NCI-H2196 (cell line): ENCODE data around the gene SLC22A7.
"Not testable (repeated sequence)": the region's sequence is repeated elsewhere in the genome, so short reads cannot be mapped to it uniquely, and the experiment has no call there.

Experiments used
- DNase-seq: peaks from one replicate; lab custom pipeline; 2025; ENCODE audit not compliant: unreplicated experiment; lab: John Stamatoyannopoulos, UW

Gene SLC22A7

GRCh38 chr6:43299338-43300293 is 1.6 kb downstream of the SLC22A7 start:
- no peak for DNase-seq

DNA sequence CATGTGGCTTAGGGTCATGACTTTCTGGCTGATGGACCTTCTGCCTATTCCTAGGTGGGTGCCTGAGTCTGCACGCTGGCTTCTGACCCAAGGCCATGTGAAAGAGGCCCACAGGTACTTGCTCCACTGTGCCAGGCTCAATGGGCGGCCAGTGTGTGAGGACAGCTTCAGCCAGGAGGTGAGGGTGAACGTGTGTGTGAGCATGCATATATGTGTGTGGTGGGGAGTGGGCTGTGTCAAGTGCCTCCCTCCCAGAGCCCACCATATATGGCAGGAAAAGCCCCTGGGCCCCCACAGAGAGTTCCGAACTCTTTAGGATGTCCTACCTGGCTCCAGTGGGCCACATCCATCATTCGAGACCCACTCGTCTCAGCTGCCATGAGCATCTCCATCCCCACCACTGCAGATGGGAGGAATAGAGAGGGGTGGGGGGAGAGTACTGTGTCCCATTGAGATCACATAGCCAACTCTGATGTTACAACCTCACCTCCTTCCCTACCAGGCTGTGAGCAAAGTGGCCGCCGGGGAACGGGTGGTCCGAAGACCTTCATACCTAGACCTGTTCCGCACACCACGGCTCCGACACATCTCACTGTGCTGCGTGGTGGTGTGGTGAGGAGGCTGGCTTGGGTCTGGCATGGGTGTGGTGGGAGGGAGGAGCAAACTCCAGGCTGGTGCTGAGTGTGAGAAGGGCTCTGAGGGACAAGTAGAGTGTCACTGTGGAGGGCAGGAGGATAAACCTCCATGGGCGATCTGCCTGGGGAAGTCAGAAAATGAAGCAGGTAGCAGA is 3.2 kb downstream of the SLC22A7 start:
- no peak for DNase-seq

DNA sequence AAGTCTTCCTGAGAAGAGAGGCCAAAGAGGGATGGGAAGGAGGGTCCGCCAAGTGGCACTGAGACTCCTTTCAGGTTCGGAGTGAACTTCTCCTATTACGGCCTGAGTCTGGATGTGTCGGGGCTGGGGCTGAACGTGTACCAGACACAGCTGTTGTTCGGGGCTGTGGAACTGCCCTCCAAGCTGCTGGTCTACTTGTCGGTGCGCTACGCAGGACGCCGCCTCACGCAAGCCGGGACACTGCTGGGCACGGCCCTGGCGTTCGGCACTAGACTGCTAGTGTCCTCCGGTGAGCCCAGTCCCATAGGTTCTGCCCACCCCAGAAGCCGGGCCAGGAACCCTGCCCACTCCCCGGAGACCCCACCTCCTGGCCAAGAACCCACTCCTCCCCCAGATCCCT is 4.1 kb downstream of the SLC22A7 start:
- no peak for DNase-seq

DNA sequence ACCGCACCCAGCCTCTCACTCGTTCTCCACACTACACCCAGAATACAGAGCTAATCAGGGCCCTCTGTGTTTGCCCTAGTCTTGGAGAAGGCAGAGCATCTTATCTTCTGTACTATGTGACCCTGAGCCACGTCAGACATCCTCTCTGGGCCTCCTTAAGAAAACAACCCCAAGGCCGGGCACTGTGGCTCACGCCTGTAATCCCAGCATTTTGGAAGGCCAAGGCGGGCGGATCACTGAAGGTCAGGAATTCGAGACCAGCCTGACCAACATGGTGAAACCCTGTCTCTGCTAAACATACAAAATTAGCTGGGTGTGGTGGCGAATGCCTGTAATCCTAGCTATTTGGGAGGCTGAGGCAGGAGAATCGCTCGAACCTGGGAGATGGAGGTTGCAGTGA is 4.9 kb downstream of the SLC22A7 start:
- DNase-seq, result not testable (repeated sequence)

GRCh38 chr6:43303751-43304331 is 5.8 kb downstream of the SLC22A7 start:
- no peak for DNase-seq

DNA sequence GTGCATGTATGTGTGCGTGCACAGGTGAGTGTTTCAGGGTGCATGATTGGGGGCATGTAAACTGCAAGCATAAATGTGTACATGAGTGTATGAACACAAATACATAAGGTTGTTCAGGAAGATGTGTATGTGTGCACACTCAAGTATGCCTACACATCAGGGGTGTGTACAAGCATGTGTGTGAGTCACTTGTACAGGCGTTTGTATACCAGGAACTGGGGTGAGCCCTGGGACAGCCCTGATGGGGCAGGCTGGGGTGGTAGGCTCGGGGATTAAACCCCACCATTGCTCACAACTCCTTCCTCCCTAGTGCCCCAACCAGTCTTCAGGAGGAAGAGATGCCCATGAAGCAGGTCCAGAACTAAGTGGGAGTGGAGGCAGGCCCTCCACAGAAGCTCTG is 6.3 kb downstream of the SLC22A7 start:
- DNase-seq, result no peak

DNA sequence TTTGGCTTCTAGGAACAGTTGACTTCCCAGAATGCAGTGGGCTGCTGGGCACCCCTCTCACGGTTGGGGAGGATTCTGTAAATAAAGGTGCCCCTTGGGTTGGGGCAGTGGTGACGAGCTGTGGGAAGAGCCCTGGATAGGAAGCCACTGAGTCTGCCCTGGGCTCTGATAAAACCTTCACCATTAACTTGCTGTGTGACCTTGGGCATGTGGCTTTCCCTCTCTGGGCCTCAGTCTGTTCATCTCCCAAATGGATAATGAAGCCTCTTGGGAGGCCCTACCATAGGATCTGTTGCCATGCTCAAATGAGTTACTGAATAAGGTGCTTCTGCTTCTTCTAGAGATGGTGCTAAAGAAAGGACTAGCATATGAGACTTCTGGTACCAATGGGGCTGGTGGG is 6.8 kb downstream of the SLC22A7 start:
- no peak for DNase-seq

DNA sequence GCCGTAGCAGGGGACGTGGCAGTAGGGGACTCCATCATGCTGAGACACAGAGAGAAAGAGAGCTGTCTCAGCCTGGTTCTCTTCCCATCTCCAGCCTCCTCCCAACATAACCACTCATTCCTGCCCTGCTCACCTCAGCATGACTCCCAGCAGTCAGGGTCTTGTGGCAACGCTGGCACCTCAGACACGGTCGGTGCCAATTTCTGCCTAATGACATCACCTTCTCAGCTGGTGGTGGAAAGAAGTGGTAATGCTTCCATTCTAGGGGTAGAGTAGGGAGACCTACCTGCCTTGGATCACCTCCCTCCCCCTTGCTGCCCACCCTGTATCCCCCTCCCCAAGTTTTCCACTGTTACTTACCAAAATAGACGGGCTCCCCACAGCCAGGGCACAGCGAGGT is 8.0 kb downstream of the SLC22A7 start:
- DNase-seq, result peak; percentile 17

GRCh38 chr6:43307451-43308100 is 9.5 kb downstream of the SLC22A7 start:
- no peak for DNase-seq

GRCh38 chr6:43308101-43308989 is 10.3 kb downstream of the SLC22A7 start, which contains the start of gene CRIP3:
TSS of gene CRIP3 (minus strand) at chr6:43308826. CDS start at chr6:43308792, 34 bp downstream.
- DNase-seq, result no peak

DNA sequence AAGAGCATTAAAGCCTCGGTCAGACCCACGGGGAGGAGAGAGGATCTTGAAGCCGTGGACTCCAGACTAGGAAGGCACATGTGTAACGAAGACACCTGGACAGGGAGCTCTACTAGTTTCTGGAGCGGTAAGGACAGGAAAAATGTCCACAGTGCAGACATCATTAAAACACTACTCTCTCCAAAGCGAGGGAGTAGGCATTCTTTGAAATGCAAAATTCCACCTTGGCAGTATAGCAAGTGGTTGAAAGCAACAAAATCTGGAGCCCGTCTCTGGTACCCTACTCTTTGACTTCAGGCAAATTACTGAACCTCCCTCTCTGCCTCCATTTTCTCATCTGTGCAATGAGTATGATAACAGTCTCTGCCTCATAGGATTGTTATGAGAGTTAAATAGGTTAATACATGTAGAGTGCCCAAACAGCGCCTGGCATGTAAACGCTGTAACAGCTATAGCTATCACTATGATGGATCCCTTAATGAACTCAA is 11.0 kb downstream of the SLC22A7 start:
- DNase-seq, result no peak

- no peak for DNase-seq
These were observed 12.1 kb downstream of the SLC22A7 start for GRCh38 chr6:43310134-43310533.

DNA sequence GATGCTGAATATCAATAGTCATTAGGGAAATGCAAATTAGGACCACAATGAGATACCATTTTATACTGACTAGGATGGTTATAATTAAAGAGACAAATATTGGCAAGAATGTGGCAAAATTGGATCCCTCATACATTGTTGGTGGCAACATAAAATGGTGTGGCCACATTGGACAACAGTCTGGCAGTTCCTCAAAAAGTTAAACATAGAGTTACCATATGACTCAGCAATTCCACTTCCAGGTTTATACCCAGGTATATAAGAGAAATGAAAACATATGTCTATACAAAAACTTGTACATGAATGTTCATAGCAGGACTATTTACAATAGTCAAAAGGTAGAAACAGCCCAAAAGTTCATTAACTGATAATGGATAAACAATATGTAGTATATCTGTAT is 12.6 kb downstream of the SLC22A7 start:
- no peak for DNase-seq

- DNase-seq, result no peak
These were observed 13.6 kb downstream of the SLC22A7 start for GRCh38 chr6:43311666-43312065.

DNA sequence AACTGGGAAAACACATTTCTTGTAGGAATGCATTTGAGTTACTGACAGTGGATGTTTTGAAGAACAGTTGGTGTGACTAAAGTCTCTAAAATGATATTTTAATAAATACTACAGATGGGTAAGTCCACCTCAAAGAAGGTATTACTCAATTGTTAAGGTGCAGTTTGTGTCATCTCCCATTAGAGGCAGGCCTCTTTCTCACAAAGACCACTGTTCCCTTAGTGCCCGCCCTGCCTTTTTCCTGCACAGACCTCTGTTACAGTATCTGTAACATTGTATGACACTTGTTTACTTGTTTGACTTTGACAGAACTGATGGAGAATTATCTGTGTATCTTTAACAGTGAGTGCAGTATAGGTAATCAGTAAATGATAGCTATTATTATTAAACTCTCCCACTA is 15.8 kb downstream of the SLC22A7 start:
- no peak for DNase-seq

GRCh38 chr6:43318011-43318410 is 20.0 kb downstream of the SLC22A7 start:
- DNase-seq, result no peak

DNA sequence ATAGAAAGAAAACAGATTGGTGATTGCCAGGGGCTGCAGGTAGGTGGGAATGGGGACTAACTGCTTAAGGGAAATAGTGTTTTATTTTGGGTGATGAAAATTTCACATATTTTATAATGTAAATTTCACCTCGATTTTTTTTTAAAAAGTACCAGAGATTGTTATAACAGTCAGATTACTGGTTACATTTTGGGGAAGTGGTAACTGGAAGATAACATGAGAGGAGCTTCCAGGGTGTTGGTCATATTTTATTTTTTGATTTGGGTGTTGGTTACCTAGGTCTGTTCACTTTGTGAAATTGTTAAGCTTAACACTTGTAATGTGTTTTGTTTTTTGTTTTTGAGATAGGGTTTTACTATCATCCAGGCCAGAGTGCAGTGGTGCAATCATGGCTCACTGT is 27.8 kb downstream of the SLC22A7 start:
- no peak for DNase-seq

DNA sequence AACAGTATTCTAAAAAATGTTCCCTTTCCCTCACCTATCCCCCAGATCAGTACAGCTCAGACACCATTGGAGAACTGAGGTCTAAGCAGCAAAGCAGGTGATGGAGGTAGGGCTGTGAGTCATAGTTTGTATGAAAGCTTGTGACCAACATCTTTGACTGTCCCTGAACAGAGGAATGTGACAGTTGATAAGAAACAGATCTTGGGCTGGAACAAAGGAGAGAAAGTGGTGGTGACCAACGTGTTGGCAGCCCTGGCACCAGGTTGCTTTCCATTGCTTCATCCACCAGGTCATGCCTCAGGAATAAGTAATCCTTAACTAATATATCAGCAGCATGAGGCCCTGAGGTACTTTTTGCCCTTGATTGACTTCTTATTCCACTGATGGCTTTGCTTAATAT is 30.5 kb downstream of the SLC22A7 start:
- no peak for DNase-seq

GRCh38 chr6:43331470-43331869 is 33.4 kb downstream of the SLC22A7 start:
- no peak for DNase-seq

DNA sequence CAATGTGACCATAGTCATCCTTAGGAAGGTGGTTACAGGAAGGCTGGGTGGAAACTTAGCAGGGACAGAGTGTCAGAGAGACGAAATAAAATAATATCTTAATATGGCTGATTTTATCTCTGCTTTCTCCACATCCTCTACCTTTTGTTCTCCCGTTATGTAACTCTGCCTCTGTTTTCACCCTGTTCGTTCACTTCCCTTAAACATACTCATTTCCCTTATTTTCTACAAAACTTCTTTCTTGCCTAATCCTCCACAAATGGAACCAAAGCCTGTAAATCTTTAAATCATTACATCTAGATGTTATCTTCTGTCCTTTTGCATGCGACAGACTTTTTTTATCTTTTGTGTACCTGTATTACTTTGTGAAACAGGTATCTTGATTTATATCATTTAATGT is 33.8 kb downstream of the SLC22A7 start:
- DNase-seq, result no peak
